Endothelial cell of umbilical vein (primary cell): ENCODE data around the gene MED26.

Experiments used
- FOS ChIP-seq: IDR thresholded peaks from 2 replicates; pipeline ENCODE4 v1.6.1; 2011; ENCODE audit warnings: mild to moderate bottlenecking, low read length, moderate library complexity, borderline replicate concordance; ENCODE audit not compliant: insufficient read depth
- POLR2A ChIP-seq: IDR thresholded peaks from 2 replicates; pipeline ENCODE4 v1.6.1; 2012; ENCODE audit warnings: low read depth, mild to moderate bottlenecking, control low read depth, low read length

GRCh38 chr19:16615808-16616207, 12.2 kb downstream of the MED26 start:
- TF ChIP-seq FOS, result no peak
- no peak for TF ChIP-seq POLR2A
